ENCODE data around the gene LAMA2.

DNA sequence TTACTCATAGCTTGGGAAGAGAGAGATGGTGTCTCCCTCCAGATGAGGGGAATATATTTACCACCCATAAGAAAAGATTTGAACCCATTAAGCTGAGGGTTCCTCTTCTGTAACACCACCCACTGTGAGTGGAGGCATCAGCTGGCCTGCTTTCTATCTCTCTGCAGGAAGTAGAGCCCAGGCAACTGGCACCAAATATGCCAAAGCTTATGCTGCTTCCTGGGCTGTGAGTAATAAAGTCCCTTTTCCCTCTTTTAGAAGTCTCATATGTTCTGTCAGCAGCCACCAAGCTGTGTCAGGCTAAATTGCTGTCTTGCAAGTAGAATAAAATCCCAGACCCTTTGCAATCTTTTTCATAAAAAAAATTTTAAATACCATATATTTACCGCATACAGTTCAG is 241.4 kb downstream of the LAMA2 start:
- TF ChIP-seq, protein P1, sequence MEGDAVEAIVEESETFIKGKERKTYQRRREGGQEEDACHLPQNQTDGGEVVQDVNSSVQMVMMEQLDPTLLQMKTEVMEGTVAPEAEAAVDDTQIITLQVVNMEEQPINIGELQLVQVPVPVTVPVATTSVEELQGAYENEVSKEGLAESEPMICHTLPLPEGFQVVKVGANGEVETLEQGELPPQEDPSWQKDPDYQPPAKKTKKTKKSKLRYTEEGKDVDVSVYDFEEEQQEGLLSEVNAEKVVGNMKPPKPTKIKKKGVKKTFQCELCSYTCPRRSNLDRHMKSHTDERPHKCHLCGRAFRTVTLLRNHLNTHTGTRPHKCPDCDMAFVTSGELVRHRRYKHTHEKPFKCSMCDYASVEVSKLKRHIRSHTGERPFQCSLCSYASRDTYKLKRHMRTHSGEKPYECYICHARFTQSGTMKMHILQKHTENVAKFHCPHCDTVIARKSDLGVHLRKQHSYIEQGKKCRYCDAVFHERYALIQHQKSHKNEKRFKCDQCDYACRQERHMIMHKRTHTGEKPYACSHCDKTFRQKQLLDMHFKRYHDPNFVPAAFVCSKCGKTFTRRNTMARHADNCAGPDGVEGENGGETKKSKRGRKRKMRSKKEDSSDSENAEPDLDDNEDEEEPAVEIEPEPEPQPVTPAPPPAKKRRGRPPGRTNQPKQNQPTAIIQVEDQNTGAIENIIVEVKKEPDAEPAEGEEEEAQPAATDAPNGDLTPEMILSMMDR (IDR thresholded peaks at IDR 0.05; ENCODE audit: low read length) = no peak
- TF ChIP-seq EZH2 (optimal IDR thresholded peaks at IDR 0.05; ENCODE audit: low read depth, low read length) = no peak
- TF ChIP-seq EZH2phosphoT487 (IDR thresholded peaks at IDR 0.05; ENCODE audit: low read length) = no peak
